Panc1 (cell line): Measurements from ENCODE around the gene SLC9B1. TPM values are rescaled to one million over a fixed set of nuclear protein-coding genes. Genes with fewer than 3 reads are reported as not detected.

Experiments used
- ATAC-seq: fragments of 200-7000 bp; cut with Tn5 transposase; 2 replicates; pipeline ENCODE4 v1.9.1; 2020; ENCODE audit warnings: mild to moderate bottlenecking, moderate library complexity
- BruUV-seq: library from RNA; stranded (reverse); fragments of 400-500 nt; replicated peaks from 2 replicates; lab custom pipeline; 2021; lab: Mats Ljungman, UMichigan
- CTCF ChIA-PET: fragments of 300-600 bp; sonication (Branson Sonifier 250); formaldehyde crosslinking; loops from one replicate; lab custom pipeline; 2022; ENCODE audit warnings: antibody characterized with exemption; lab: Charles Lee
- POLR2A ChIA-PET: fragments of 300-600 bp; sonication (Branson Sonifier 250); formaldehyde crosslinking; loops from one replicate; lab custom pipeline; 2022; ENCODE audit warnings: antibody characterized with exemption; lab: Charles Lee
- DNase-seq: peaks from one replicate; pipeline ENCODE4 v3.0.0-alpha.2; 2010; ENCODE audit warnings: low read depth, low spot score
- H3K27ac ChIP-seq: 2 replicates; pipeline ENCODE4 v1.5.1; 2011; ENCODE audit warnings: mild to moderate bottlenecking, low read length, inconsistent platforms
- H3K27me3 ChIP-seq: fragments of 200-500 bp; sonication (Bioruptor generic); 2 replicates; pipeline ENCODE4 v1.6.0; 2014; ENCODE audit warnings: low read length, inconsistent platforms; ENCODE audit not compliant: control insufficient read depth, insufficient read depth
- H3K36me3 ChIP-seq: fragments of 200-500 bp; sonication (Bioruptor generic); 2 replicates; pipeline ENCODE4 v1.5.1; 2014; ENCODE audit warnings: inconsistent platforms, mild to moderate bottlenecking, low read length, moderate library complexity; ENCODE audit not compliant: control insufficient read depth, insufficient read depth
- H3K4me1 ChIP-seq: 2 replicates; pipeline ENCODE4 v1.5.1; 2011; ENCODE audit warnings: inconsistent platforms, mild to moderate bottlenecking, low read length, moderate library complexity; ENCODE audit not compliant: control insufficient read depth, insufficient read depth
- H3K4me3 ChIP-seq, 2 experiments: 2 replicates each; pipeline ENCODE4 v1.5.1; 2011 to 2012; ENCODE audit warnings: low read depth in 2 of 2, low read length in 2 of 2, mild to moderate bottlenecking in 2 of 2, inconsistent platforms in 1 of 2, moderate library complexity in 1 of 2
- H3K9me3 ChIP-seq: fragments of 200-500 bp; sonication (Bioruptor generic); 2 replicates; pipeline ENCODE4 v1.5.1; 2014; ENCODE audit warnings: low read depth, mild to moderate bottlenecking, inconsistent platforms, low read length, moderate library complexity; ENCODE audit not compliant: control insufficient read depth, insufficient read depth
- POLR2AphosphoS5 ChIP-seq: IDR thresholded peaks from 2 replicates; pipeline ENCODE4 v1.6.1; 2012; ENCODE audit warnings: mild to moderate bottlenecking, low read depth, low read length, moderate library complexity
- SIN3A ChIP-seq: IDR thresholded peaks from 2 replicates; pipeline ENCODE4 v1.6.1; 2012; ENCODE audit warnings: low read depth, mild to moderate bottlenecking, low read length, moderate library complexity, borderline replicate concordance; ENCODE audit not compliant: insufficient read depth
- TCF7L2 ChIP-seq: IDR thresholded peaks from 2 replicates; pipeline ENCODE4 v1.6.1; 2011; ENCODE audit warnings: mild to moderate bottlenecking, low read depth, low read length, inconsistent platforms
- in situ Hi-C: cut with HindIII; loops from 2 replicates; pipeline ENCODE4 v1.10.0; 2016; ENCODE audit warnings: low sequenced_read_pairs, low pct_unique_long_range_greater_than_20kb
- intact Hi-C: fragments of 100-400 bp; cut with micrococcal nuclease; formaldehyde crosslinking; loops from one replicate; pipeline ENCODE4 v1.10.0; 2022; ENCODE audit not compliant: unreplicated experiment
- total RNA-seq: library from RNA; stranded (reverse); gene quantifications from one replicate; pipeline ENCODE4 v1.2.1, GENCODE V29; 2021; ENCODE audit not compliant: unreplicated experiment
- TF ChIP-seq, protein P1 (sequence below), 2 experiments: IDR thresholded peaks; 2 replicates each; pipeline ENCODE4 v1.6.1; 2011 to 2012; ENCODE audit warnings: low read depth in 2 of 2, control low read depth in 1 of 2, low read length in 1 of 2, mild to moderate bottlenecking in 1 of 2, moderate library complexity in 1 of 2; ENCODE audit not compliant: insufficient read depth in 1 of 2
- TF ChIP-seq, protein P2 (sequence below): fragments of 450-650 bp; IDR thresholded peaks from 2 replicates; pipeline ENCODE4 v1.5.1; 2017; ENCODE audit warnings: mild to moderate bottlenecking

Gene SLC9B1
- total RNA-seq, 1 experiment from 2014 or later, result 0.41 TPM

DNA sequence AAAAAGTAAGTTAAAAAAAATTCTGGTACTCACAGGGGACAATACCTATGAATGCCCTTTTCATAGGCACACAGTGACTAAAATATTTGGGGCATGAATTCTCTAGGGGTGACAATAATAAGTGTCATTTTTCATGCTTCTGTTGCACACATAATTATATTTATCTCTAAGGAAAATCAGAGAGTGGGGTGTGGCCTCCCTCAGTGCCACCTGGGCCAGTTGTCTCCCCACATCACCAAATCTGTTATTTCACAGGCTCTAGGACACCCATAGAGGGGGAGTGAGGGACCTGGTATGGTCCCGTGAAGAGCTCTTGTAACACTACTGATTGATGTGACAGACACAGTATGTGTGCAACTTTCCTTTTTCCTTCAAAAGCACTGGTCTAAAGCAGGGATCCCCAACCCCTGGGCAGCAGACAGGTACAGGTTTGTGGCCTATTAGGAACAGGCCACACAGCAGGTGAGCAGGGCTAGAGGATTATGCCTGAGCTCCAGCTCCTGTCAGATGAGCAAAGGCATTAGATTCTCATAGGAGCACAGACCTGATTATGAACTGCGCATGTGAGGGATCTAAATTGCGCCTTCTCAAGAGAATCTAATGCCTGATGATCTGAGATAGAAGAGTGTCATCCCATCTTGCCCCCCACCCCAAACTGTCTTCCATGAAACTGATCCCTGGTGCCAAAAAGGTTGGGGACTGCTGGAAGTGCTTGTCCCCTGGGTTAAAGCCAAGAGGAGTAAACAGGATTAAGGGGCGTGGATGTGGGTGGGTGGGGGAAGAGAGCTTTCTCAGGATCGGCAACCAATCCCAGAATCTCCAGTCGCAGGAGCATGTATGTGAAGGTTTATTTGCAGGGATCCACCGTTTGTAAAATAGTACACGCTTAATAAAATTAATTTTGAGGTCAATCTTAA is 856 bp downstream of the SLC9B1 start:
- Histone ChIP-seq H3K4me1 (no peaks in the 10 kb centered on the region), H3K4me3 (peak overlapping the region; percentile 59 to 85), H3K9me3 (no peaks in the 10 kb centered on the region), H3K27me3 (no peaks in the 10 kb centered on the region), H3K27ac (peak overlapping the region; percentile 94), H3K36me3 (no peaks in the 10 kb centered on the region)
- intact Hi-C loops (no loop called here), in situ Hi-C loops (no loop called here)
- TSS peak; percentile 85 for BruUV-seq
- no peak for DNase-seq
- TF ChIP-seq TCF7L2 (no peak), SIN3A (no peak), POLR2AphosphoS5 (no peak)
- TF ChIP-seq, protein P1, sequence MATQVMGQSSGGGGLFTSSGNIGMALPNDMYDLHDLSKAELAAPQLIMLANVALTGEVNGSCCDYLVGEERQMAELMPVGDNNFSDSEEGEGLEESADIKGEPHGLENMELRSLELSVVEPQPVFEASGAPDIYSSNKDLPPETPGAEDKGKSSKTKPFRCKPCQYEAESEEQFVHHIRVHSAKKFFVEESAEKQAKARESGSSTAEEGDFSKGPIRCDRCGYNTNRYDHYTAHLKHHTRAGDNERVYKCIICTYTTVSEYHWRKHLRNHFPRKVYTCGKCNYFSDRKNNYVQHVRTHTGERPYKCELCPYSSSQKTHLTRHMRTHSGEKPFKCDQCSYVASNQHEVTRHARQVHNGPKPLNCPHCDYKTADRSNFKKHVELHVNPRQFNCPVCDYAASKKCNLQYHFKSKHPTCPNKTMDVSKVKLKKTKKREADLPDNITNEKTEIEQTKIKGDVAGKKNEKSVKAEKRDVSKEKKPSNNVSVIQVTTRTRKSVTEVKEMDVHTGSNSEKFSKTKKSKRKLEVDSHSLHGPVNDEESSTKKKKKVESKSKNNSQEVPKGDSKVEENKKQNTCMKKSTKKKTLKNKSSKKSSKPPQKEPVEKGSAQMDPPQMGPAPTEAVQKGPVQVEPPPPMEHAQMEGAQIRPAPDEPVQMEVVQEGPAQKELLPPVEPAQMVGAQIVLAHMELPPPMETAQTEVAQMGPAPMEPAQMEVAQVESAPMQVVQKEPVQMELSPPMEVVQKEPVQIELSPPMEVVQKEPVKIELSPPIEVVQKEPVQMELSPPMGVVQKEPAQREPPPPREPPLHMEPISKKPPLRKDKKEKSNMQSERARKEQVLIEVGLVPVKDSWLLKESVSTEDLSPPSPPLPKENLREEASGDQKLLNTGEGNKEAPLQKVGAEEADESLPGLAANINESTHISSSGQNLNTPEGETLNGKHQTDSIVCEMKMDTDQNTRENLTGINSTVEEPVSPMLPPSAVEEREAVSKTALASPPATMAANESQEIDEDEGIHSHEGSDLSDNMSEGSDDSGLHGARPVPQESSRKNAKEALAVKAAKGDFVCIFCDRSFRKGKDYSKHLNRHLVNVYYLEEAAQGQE (IDR thresholded peaks at IDR 0.05; ENCODE audit: insufficient read depth in 1 of 2, low read depth in 2 of 2, low read length in 1 of 2), result no peak
- TF ChIP-seq, protein P2, sequence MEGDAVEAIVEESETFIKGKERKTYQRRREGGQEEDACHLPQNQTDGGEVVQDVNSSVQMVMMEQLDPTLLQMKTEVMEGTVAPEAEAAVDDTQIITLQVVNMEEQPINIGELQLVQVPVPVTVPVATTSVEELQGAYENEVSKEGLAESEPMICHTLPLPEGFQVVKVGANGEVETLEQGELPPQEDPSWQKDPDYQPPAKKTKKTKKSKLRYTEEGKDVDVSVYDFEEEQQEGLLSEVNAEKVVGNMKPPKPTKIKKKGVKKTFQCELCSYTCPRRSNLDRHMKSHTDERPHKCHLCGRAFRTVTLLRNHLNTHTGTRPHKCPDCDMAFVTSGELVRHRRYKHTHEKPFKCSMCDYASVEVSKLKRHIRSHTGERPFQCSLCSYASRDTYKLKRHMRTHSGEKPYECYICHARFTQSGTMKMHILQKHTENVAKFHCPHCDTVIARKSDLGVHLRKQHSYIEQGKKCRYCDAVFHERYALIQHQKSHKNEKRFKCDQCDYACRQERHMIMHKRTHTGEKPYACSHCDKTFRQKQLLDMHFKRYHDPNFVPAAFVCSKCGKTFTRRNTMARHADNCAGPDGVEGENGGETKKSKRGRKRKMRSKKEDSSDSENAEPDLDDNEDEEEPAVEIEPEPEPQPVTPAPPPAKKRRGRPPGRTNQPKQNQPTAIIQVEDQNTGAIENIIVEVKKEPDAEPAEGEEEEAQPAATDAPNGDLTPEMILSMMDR, result no peak
- ChIA-PET CTCF (no interaction called here), POLR2A (no interaction called here)
- no peak for ATAC-seq

DNA sequence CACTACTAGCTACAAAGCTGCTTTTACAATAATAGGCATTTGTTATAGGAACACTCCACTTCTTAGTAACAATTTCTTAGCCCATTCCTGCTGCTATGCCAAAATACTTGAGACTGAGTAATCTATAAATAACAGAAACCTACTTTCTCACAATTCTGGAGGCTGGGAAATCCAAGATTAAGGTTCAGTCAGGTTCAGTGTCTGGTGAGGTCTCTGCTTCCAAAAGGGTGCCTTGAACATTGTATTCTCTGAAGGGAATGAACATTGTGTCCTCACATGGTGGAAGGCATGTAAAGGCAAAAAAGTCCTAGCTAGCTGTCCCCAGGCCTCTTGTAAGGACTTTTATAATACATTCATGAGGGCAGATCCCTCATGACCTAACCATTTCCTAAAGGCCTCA is 7.0 kb downstream of the SLC9B1 start:
- ChIA-PET POLR2A (no interaction called here), CTCF (no interaction called here)
- no peaks in the 10 kb centered on the region for H3K9me3 ChIP-seq
- ATAC-seq, result no peak
- H3K4me3 ChIP-seq, result no peak overlapping the region
- in situ Hi-C loops (no loop called here), intact Hi-C loops (no loop called here)
- H3K27ac ChIP-seq, result no peak overlapping the region
- no TSS peak for BruUV-seq
- TF ChIP-seq, protein P1 (IDR thresholded peaks at IDR 0.05; ENCODE audit: insufficient read depth in 1 of 2, low read depth in 2 of 2, low read length in 1 of 2), result no peak
- TF ChIP-seq POLR2AphosphoS5 (no peak), SIN3A (no peak), TCF7L2 (no peak)
- TF ChIP-seq, protein P2, result no peak
- no peaks in the 10 kb centered on the region for H3K27me3 ChIP-seq
- no peaks in the 10 kb centered on the region for H3K4me1 ChIP-seq
- no peak for DNase-seq
- no peaks in the 10 kb centered on the region for H3K36me3 ChIP-seq
